Measurements from ENCODE around the gene ZG16.

The ZG16 gene

GRCh38 chr16:29809031-29809747 lies 31.1 kb downstream of the ZG16 start:
- peaks cover 49% of the 10 kb centered on the region for H3K36me3 ChIP-seq (ENCODE audit: insufficient read depth, low read length)
- TF ChIP-seq CTCF (IDR thresholded peaks at IDR 0.05; ENCODE audit: borderline replicate concordance, extremely low read depth, low read length, poor library complexity, severe bottlenecking) (no peak), EZH2 (IDR thresholded peaks at IDR 0.05; ENCODE audit: borderline replicate concordance, low read depth, low read length, severe bottlenecking) (no peak)
- H3K9ac ChIP-seq (ENCODE audit: low read depth, low read length), result peak overlapping the region; percentile 99
- peaks cover 36% of the 10 kb centered on the region for H4K20me1 ChIP-seq (ENCODE audit: insufficient read depth, low read length)
- H3K9me3 ChIP-seq (ENCODE audit: insufficient read depth, low read length, severe bottlenecking), result no peaks in the 10 kb centered on the region
- peak overlapping the region; percentile 96 for H3K4me2 ChIP-seq (ENCODE audit: insufficient read depth, low read length)
- H2AFZ ChIP-seq (ENCODE audit: low read depth, low read length), result no peak overlapping the region
- peaks cover 67% of the 10 kb centered on the region for H3K4me1 ChIP-seq (ENCODE audit: insufficient read depth, low read length)
- H3K79me2 ChIP-seq (ENCODE audit: insufficient read depth, low read length), result peaks cover 48% of the 10 kb centered on the region
- H3K4me3 ChIP-seq (ENCODE audit: low read depth in 1 of 2, low read length in 2 of 2), result peak overlapping the region in 1 of 2 experiments; percentile 96; a peak in 2 of 4 replicates
- peak overlapping the region; percentile 99 for H3K27ac ChIP-seq (ENCODE audit: low read length)
- H3K27me3 ChIP-seq (ENCODE audit: insufficient read depth, low read length, poor library complexity), result no peaks in the 10 kb centered on the region
- no peak for ATAC-seq (ENCODE audit: insufficient read depth, low read depth)
- DNase-seq, result no peak

DNA sequence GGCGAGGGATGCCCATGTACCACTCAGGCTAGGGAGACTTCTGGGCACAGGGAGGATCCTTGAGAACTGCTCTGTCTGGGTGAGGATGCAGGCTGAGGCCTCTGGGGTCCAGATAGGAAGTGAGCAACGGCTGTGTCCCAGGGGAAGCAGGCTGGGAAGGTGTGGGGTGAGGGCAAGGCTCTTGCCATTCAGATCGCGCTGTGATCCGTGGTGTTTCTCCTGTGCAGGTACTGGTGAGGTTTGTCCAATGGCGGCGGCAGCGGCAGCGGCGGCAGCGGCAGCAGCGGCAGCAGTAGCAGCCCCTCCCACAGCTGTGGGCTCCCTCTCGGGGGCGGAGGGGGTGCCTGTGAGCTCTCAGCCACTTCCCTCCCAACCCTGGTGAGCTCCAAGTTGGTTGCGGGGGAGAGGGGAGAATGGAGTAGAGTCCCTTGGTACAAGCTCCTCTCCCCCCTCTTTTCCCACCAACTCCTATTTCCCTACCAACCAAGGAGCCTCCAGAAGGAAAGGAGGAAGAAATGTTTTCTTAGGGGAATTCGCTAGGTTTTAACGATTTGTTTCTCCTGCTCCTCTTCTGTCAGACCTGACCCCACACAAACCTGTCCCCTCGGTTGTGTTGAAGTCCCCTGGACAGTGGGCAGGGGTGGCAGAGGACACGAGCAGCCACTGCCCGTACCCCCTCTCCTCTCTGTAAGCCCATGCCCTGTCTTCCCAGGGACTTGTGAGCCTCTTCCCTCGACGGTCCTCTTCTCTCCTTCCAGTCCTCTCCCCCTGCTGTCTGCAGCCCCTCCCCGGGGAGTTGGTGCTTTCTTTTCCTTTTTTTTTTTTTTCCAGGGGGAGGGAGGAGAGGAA lies 32.0 kb downstream of the ZG16 start:
- Histone ChIP-seq H3K4me1 (ENCODE audit: insufficient read depth, low read length) (peaks cover 67% of the 10 kb centered on the region), H3K4me2 (ENCODE audit: insufficient read depth, low read length) (peak overlapping the region; percentile 96), H3K9ac (ENCODE audit: low read depth, low read length) (no peak overlapping the region; the same call in 1 of the 2 replicates), H3K4me3 (ENCODE audit: low read depth in 1 of 2, low read length in 2 of 2) (peak overlapping the region in 1 of 2 experiments; percentile 11; a peak in 1 of 4 replicates), H2AFZ (ENCODE audit: low read depth, low read length) (no peak overlapping the region), H3K27me3 (ENCODE audit: insufficient read depth, low read length, poor library complexity) (no peaks in the 10 kb centered on the region), H3K9me3 (ENCODE audit: insufficient read depth, low read length, severe bottlenecking) (no peaks in the 10 kb centered on the region), H3K79me2 (ENCODE audit: insufficient read depth, low read length) (peaks cover 50% of the 10 kb centered on the region), H3K36me3 (ENCODE audit: insufficient read depth, low read length) (peaks cover 41% of the 10 kb centered on the region), H4K20me1 (ENCODE audit: insufficient read depth, low read length) (peaks cover 36% of the 10 kb centered on the region), H3K27ac (ENCODE audit: low read length) (peak overlapping the region; percentile 6; the same call in 1 of the 2 replicates)
- DNase-seq, result peak; percentile 45
- no peak for ATAC-seq (ENCODE audit: insufficient read depth, low read depth)
- no peak for TF ChIP-seq CTCF (IDR thresholded peaks at IDR 0.05; ENCODE audit: borderline replicate concordance, extremely low read depth, low read length, poor library complexity, severe bottlenecking)
- TF ChIP-seq EZH2 (IDR thresholded peaks at IDR 0.05; ENCODE audit: borderline replicate concordance, low read depth, low read length, severe bottlenecking), result no peak

- peaks cover 69% of the 10 kb centered on the region for H3K4me1 ChIP-seq (ENCODE audit: insufficient read depth, low read length)
- H3K4me2 ChIP-seq (ENCODE audit: insufficient read depth, low read length), result peak overlapping the region; percentile 96; the same call in 1 of the 2 replicates
- no peaks in the 10 kb centered on the region for H3K27me3 ChIP-seq (ENCODE audit: insufficient read depth, low read length, poor library complexity)
- DNase-seq (no peak), ATAC-seq (ENCODE audit: insufficient read depth, low read depth) (no peak)
- peaks cover 40% of the 10 kb centered on the region for H3K36me3 ChIP-seq (ENCODE audit: insufficient read depth, low read length)
- TF ChIP-seq EZH2 (IDR thresholded peaks at IDR 0.05; ENCODE audit: borderline replicate concordance, low read depth, low read length, severe bottlenecking) (no peak), CTCF (IDR thresholded peaks at IDR 0.05; ENCODE audit: borderline replicate concordance, extremely low read depth, low read length, poor library complexity, severe bottlenecking) (no peak)
- H3K9me3 ChIP-seq (ENCODE audit: insufficient read depth, low read length, severe bottlenecking), result no peaks in the 10 kb centered on the region
- peaks cover 50% of the 10 kb centered on the region for H3K79me2 ChIP-seq (ENCODE audit: insufficient read depth, low read length)
- H3K27ac ChIP-seq (ENCODE audit: low read length), result no peak overlapping the region
- H3K4me3 ChIP-seq (ENCODE audit: low read depth in 1 of 2, low read length in 2 of 2), result no peak overlapping the region
- no peak overlapping the region for H2AFZ ChIP-seq (ENCODE audit: low read depth, low read length)
- peaks cover 36% of the 10 kb centered on the region for H4K20me1 ChIP-seq (ENCODE audit: insufficient read depth, low read length)
- no peak overlapping the region for H3K9ac ChIP-seq (ENCODE audit: low read depth, low read length)
Measured at GRCh38 chr16:29810699-29811169, 32.7 kb downstream of the ZG16 start.

Data from DND-41 (cell line).